GM12865 (cell line): Measurements from ENCODE around the gene ATP1A4.

Source experiments
- DNase-seq: peaks from one replicate; pipeline ENCODE4 v3.0.0; 2010; ENCODE audit warnings: low read depth
- H3K4me3 ChIP-seq: 2 replicates; pipeline ENCODE4 v1.5.1; 2011; ENCODE audit warnings: mild to moderate bottlenecking, low read depth, low read length, control low read depth
- CTCF ChIP-seq: IDR thresholded peaks from 2 replicates; pipeline ENCODE4 v1.5.1; 2011; ENCODE audit warnings: low read length, control low read depth, low read depth, inconsistent platforms; ENCODE audit not compliant: insufficient read depth; ENCODE audit errors: missing control alignments

Gene ATP1A4

GRCh38 chr1:160166166-160166868 lies 14.9 kb downstream of the ATP1A4 start:
- no peak for TF ChIP-seq CTCF
- DNase-seq, result no peak

GRCh38 chr1:160167056-160167455 lies 15.7 kb downstream of the ATP1A4 start:
- no peak overlapping the region for H3K4me3 ChIP-seq
- no peak for DNase-seq
- no peak for TF ChIP-seq CTCF

More at GRCh38 chr1:160166166-160166868, 14.9 kb downstream of the ATP1A4 start:
- no peak overlapping the region for H3K4me3 ChIP-seq

GRCh38 chr1:160167580-160167979 lies 16.2 kb downstream of the ATP1A4 start:
- DNase-seq, result no peak
- no peak for TF ChIP-seq CTCF
- no peak overlapping the region for H3K4me3 ChIP-seq

- no peak overlapping the region for H3K4me3 ChIP-seq
- DNase-seq, result no peak
- TF ChIP-seq CTCF, result no peak
These were observed 16.6 kb downstream of the ATP1A4 start for GRCh38 chr1:160168016-160168415.

- H3K4me3 ChIP-seq, result no peak overlapping the region
- DNase-seq, result no peak
These were observed 17.4 kb downstream of the ATP1A4 start for GRCh38 chr1:160168609-160169369.

More at GRCh38 chr1:160168609-160169369, 17.4 kb downstream of the ATP1A4 start:
- TF ChIP-seq CTCF, result no peak
